Measurements from ENCODE around the gene FRY. TPM values are rescaled to one million over a fixed set of nuclear protein-coding genes. Genes with fewer than 3 reads are reported as not detected.

FRY gene
- total RNA-seq, 2 donors from 2014 or later, result 1.9 to 6.9 TPM

DNA sequence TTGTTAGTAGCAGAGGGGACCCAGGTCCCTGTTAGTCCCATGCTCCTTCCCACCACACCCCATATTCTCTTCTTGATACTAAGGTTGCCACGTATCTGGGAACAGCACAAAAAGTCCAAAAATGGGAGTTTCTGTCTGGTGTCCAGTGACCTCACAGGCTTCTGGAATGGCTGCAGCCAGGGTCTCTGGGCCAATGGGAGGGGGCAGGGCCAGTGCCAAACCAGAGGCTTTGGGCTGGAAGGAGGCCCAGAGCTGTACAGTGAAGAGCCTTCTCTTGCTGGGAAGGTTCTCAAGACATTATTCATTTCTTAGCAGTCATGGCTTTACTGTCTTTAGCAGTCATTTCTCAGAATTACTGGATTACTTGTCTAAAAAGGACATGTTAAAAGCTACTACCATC, 119.2 kb downstream of the FRY start:
- no peak overlapping the region for H3K27ac Mint-ChIP-seq
- DNase-seq (ENCODE audit: low spot score in 2 of 2) (no peak), ATAC-seq (no peak)
- H3K36me3 Mint-ChIP-seq, result no peaks in the 10 kb centered on the region
- H3K9me3 Mint-ChIP-seq, result no peaks in the 10 kb centered on the region

DNA sequence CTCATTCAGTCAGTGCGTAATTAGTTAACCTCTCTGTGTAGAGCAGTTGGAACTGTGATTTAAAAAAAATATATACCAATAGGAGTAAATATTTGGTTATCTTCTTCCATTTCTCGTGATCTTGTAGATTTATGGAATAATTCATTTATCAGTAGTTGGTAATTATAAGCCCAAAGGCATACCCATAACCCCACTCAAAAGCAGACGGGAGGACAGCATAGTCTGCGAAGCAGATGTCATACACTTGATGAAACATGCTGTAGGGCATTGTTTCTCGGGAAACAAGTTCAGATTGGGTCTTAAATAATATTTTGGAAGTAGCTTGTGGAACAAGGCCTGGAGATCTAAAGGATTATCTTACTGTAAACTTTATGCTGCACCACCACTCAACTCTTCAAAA, 119.7 kb downstream of the FRY start:
- ATAC-seq, result no peak
- no peaks in the 10 kb centered on the region for H3K9me3 Mint-ChIP-seq
- no peak for DNase-seq (ENCODE audit: low spot score in 2 of 2)
- no peak overlapping the region for H3K27ac Mint-ChIP-seq
- no peaks in the 10 kb centered on the region for H3K36me3 Mint-ChIP-seq

DNA sequence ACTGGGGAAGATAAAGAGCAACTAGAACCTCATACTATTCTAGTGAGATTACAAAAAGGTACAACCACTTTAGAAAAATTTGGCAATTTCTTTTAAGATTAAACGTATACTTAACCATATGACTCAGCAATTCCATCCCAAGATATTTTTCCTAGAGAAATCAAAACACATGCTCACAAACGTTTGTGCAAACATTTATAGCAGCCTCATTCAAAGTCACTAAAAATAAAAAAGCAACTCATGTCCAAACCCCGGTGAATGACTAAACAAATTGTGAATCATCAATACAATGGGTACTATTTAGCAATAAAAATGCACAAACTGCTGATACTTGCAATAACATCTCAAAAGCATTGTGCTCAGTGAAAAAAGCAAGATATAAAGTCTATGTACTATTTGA, 121.5 kb downstream of the FRY start:
- DNase-seq (ENCODE audit: low spot score in 2 of 2) (no peak), ATAC-seq (no peak)
- H3K36me3 Mint-ChIP-seq, result no peaks in the 10 kb centered on the region
- no peak overlapping the region for H3K27ac Mint-ChIP-seq
- H3K9me3 Mint-ChIP-seq, result no peaks in the 10 kb centered on the region

DNA sequence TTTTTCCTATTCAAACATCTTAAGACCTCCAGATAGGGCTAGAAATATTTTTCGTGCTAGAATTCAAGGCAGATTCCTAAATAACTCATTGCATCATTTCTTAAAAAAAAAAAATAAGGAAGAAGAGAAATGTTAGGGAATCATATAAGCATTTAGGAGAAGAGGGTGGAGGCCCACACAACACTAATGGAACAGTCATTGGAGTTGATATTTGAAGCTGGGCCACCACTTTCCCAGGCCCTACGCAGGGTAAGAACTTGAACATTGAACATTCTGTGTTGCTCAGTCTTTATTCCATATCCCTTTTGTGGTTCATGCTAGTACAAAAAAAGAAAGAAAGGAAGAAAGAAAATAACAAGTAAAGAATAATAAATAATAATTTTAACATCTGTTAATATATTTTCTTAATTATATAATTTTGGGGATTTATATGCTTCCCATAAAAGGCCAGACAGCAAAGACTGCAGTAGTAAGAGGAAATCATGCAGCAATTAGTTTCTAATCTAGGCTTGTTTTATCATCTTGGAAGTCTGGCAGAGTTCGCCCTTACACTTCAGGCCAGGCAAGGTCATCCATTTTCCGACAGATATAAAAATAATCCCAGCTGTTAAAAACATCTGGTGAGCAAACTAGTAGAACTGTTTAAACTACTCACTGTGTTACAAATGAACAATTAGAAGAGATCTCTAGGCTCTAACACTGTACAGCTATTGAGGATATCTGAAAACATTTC, 127.7 kb downstream of the FRY start:
- no peaks in the 10 kb centered on the region for H3K36me3 Mint-ChIP-seq

DNA sequence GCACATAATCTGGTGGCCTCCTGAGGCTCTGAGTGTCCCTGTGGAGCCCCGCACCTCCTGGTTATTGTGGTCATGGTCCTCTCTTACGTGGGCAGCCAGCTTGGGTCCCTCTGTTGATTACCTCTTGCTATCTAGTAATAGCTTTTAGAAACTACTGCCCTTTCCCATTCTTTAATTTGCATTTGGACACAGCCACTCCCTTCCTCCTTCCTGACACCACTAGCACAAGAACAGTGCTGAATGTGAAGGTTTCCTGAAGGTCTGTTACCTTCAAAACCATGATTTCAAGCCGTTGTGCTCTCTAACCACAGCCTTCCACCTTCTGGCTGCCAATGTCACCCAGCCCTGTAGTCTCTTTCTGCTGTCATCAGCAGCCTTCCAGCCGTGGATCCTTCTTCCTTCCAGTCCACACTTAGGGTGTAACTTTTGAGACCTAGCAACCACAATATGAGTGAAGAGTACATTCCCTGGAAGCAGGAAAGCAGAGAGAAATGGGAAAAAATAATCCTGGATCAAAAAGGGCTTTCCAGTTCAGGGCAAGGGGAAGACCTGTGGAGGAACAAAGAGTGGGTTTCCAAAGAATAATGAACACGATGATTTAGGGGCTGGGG, 130.9 kb downstream of the FRY start:
- DNase-seq (ENCODE audit: low spot score in 2 of 2) (no peak), ATAC-seq (no peak)
- Mint-ChIP-seq H3K36me3 (no peaks in the 10 kb centered on the region), H3K27ac (peak overlapping the region in 1 of 2 donors; percentile 46), H3K9me3 (no peaks in the 10 kb centered on the region)

More for the DNA sequence above, 127.7 kb downstream of the FRY start:
- no peak for DNase-seq (ENCODE audit: low spot score in 2 of 2)
- no peak for ATAC-seq
- Mint-ChIP-seq H3K27ac (no peak overlapping the region), H3K9me3 (no peaks in the 10 kb centered on the region)

DNA sequence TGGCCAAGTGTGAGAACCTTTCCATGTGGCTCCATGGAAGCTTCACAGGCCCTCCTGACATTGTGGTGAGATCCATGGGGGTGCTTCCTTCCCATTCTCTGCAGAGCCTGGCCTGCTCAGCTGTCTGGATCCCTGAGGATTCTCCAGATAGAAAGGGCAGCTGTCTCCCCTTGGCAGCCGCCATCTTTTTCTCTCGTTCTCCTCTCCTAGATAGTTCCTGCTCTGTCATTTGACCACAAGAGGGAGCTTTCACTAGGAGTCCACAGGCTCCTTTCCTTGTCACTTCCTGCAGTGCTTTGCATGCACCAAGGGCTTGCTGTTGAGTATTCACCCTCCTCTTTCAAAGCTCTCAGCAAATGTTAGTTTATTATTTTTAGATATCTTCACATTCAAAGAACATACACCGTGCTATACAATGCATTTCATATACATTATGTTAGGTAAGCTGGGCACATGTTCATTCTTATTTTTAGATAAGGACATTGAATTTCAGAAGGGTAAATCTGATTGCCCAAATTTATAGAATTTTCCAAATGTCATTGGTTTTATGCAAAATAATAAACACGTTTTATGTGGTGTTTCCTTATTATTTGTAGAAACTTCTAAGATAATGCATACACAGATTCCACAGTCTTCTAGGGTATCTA, 133.2 kb downstream of the FRY start:
- DNase-seq (ENCODE audit: low spot score in 2 of 2), result peak in 1 of 2 donors; percentile 22
- Mint-ChIP-seq H3K36me3 (no peaks in the 10 kb centered on the region), H3K27ac (no peak overlapping the region), H3K9me3 (no peaks in the 10 kb centered on the region)
- peak; percentile 74 to 76 for ATAC-seq

DNA sequence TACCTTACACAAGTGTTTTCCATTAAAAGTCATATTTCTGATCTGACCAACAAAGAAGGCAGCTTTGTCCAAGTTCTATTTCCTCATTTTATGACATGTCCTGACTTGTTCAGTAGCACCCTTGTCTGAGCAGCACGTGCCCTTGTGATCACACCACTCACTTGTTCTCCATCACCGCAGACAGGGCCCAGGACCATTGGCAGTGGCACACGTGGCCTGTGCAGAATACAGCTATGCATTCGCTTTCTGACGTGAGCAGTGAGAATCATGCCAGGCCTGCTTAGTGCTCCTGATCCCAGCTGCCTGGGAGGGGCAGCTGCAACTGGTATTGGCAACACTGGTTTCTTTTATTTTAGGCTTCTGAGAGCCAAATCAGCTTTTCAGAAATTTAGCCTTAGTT, 134.2 kb downstream of the FRY start:
- H3K9me3 Mint-ChIP-seq, result no peaks in the 10 kb centered on the region
- H3K27ac Mint-ChIP-seq, result peak overlapping the region in 1 of 2 donors; percentile 47
- H3K36me3 Mint-ChIP-seq, result no peaks in the 10 kb centered on the region
- DNase-seq (ENCODE audit: low spot score in 2 of 2) (no peak), ATAC-seq (no peak)

DNA sequence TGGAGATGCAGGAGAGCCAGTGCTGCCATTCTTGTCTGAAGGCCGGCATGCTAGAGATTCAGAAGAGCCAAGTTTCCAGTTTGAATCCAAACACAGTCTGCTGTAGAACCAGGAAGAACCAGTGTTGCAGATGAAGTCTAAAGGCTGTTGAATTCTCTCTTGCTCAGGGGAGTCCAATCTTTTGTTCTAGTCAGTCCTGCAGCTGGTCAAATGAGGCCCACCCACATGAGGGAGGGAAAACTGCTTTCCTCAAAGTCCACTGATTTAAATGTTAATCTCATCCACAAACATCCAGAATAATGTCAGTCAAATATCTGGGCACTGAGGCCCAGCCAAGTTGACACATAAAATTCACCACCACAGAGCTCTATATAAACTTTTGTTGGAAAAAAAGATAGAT, 136.6 kb downstream of the FRY start:
- H3K27ac Mint-ChIP-seq, result no peak overlapping the region
- ATAC-seq (no peak), DNase-seq (ENCODE audit: low spot score in 2 of 2) (no peak)

DNA sequence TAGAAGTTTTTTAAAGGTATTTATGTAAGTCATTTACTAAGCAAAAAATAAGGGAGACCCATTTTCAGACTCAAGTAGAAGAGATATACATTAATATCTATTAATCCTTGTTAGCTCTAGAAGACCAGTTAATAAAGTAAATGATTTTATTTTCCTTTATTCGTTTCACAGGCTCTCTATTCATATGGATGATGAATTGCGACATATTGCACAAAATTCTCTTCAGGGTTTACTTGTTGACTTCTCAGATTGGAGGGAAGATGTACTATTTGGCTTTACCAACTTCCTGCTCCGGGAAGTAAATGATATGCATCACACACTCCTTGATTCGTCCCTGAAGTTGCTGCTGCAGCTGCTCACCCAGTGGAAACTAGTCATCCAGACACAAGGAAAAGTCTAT, 139.3 kb downstream of the FRY start:
- H3K9me3 Mint-ChIP-seq, result no peaks in the 10 kb centered on the region
- H3K27ac Mint-ChIP-seq, result no peak overlapping the region
- H3K36me3 Mint-ChIP-seq, result no peaks in the 10 kb centered on the region
- ATAC-seq (no peak), DNase-seq (ENCODE audit: low spot score in 2 of 2) (no peak)

More for the DNA sequence above, 136.6 kb downstream of the FRY start:
- Mint-ChIP-seq H3K9me3 (no peaks in the 10 kb centered on the region), H3K36me3 (no peaks in the 10 kb centered on the region)

DNA sequence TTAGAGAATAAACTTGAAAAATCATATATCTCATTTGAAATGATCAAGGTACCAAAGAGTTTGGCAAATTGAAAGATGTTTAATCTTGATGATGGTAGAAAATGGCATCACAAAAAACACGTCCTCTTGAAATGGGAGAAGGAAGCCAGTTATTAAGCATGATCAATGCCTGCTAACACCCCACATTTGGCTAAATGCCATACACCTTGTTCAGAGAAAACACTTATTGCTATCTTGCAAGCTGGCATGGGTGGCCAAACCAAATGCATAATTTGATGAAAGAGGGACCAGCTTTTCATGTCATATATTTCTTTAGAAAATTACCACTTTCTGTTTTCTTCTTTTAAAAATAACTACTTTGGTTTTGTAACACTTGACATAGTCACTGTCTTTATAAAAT, 142.3 kb downstream of the FRY start:
- no peak for ATAC-seq
- no peak overlapping the region for H3K27ac Mint-ChIP-seq

DNA sequence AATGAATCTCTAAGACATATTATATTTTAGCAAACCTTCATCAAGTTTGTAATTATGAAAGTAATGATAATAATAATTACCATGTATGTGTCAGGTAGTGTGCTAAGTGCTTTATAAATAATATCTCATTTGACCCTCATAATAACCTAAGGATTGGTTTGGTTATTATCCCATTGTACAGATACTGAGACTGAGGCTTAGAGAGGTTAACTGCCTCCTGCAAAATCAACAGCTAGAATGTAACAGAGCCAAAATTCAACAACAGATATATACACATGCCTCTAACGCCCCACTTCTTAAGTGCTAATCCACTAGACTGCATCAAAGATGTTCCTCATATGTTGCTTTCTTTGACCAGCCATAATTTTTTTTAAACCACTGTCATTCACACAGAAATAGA, 142.8 kb downstream of the FRY start:
- ATAC-seq, result no peak
- no peaks in the 10 kb centered on the region for H3K36me3 Mint-ChIP-seq
- no peaks in the 10 kb centered on the region for H3K9me3 Mint-ChIP-seq
- no peak for DNase-seq (ENCODE audit: low spot score in 2 of 2)
- no peak overlapping the region for H3K27ac Mint-ChIP-seq

More for the DNA sequence above, 142.3 kb downstream of the FRY start:
- DNase-seq (ENCODE audit: low spot score in 2 of 2), result no peak
- H3K9me3 Mint-ChIP-seq, result no peaks in the 10 kb centered on the region
- no peaks in the 10 kb centered on the region for H3K36me3 Mint-ChIP-seq

DNA sequence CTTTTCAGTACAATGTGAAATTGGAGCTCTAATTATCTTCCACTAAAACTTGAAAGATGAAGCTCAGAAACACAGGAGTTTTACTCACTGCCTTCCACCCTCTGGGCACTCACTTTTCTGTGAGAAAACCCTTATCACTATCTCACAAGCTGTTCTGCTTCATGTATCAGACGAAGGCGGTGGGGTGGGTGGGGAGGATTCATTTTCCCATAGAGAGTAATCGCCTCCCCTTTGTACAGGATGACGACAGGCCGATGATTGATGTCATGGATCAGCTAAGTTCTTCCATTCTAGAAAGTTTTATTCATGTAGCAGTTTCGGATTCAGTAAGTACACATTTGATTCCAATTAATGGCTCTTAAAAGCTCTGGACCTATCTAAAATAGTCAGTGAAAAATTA, 143.7 kb downstream of the FRY start:
- ATAC-seq, result no peak
- no peaks in the 10 kb centered on the region for H3K36me3 Mint-ChIP-seq
- DNase-seq (ENCODE audit: low spot score in 2 of 2), result no peak
- no peaks in the 10 kb centered on the region for H3K9me3 Mint-ChIP-seq
- H3K27ac Mint-ChIP-seq, result no peak overlapping the region

DNA sequence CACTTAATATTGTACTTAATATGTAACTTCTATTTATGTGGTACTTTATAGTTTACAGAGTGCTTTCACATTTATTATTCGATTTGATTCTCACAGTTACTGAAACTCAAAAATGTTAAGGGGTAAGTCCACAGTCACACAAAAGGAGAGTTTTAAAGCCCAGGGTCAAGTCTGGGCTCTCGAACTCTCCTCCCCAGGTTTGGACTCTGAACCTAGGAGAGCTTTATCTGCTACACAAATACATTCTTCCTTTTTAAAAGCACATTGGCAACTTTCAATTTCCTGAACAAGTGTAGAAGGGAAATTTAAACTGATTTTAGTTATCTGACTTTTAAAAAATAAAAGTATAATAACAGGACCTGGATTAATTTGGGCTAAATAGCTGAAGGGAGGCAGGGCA, 144.4 kb downstream of the FRY start:
- no peaks in the 10 kb centered on the region for H3K36me3 Mint-ChIP-seq
- no peak overlapping the region for H3K27ac Mint-ChIP-seq
- no peaks in the 10 kb centered on the region for H3K9me3 Mint-ChIP-seq
- DNase-seq (ENCODE audit: low spot score in 2 of 2) (no peak), ATAC-seq (no peak)

DNA sequence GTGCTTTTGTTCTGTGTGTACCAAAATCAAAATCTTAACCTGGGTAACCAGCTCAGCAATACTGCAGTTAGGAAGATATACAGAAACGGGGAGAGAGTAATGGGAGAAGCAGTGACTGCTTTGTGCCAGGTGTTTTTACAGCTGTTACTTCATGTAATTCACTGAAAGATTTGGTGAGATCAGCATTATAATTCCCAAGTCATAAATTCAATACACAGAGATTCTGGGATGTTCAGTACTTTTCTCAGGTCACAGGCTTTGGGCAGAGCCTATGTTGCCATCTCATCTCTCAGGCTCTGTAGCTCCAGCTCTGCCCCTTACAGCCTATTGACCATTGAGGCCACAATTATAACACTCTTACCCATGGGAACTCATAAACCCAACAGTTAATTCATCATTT, 145.1 kb downstream of the FRY start:
- DNase-seq (ENCODE audit: low spot score in 2 of 2) (no peak), ATAC-seq (no peak)
- no peaks in the 10 kb centered on the region for H3K9me3 Mint-ChIP-seq
- H3K27ac Mint-ChIP-seq, result no peak overlapping the region
- no peaks in the 10 kb centered on the region for H3K36me3 Mint-ChIP-seq

DNA sequence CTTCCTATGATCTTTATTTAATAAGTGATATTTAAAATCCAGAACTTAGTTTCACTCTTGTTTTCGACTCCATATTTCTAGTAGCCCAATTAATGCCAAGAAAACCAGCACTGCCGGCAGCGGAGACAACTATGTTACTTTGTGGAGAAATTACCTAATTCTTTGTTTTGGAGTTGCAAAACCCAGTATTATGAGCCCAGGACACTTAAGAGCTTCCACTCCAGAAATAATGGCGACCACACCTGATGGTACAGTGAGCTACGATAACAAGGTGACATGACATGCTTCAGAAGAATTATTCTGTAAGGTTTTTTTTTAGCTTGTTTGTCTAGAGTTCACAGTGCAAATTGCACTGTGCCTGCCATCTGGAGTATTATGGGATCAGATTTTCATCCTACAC, 147.2 kb downstream of the FRY start:
- ATAC-seq, result no peak

DNA sequence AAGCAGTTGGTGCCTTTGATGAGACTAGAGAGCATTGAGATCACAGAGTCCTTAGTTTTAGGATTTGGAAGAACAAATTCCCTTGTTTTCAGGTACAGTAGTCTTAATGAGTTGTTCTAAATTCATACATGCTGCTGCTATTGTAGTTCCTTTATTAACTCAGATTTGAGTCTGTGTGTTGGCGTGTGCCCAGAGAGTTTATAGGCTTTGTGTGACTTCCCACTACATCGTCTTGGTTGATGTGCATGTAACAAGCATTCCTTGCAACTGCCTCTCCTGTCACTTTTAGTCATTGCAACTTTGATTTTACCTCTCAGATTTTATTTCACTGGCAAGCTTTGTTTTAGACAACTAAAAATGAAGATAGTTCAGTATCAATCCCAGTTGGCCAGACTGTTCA, 148.1 kb downstream of the FRY start:
- H3K9me3 Mint-ChIP-seq, result no peaks in the 10 kb centered on the region
- no peak for ATAC-seq
- DNase-seq (ENCODE audit: low spot score in 2 of 2), result no peak
- no peak overlapping the region for H3K27ac Mint-ChIP-seq
- H3K36me3 Mint-ChIP-seq, result no peaks in the 10 kb centered on the region

More for the DNA sequence above, 147.2 kb downstream of the FRY start:
- no peak for DNase-seq (ENCODE audit: low spot score in 2 of 2)
- H3K9me3 Mint-ChIP-seq, result no peaks in the 10 kb centered on the region
- no peaks in the 10 kb centered on the region for H3K36me3 Mint-ChIP-seq
- H3K27ac Mint-ChIP-seq, result no peak overlapping the region

DNA sequence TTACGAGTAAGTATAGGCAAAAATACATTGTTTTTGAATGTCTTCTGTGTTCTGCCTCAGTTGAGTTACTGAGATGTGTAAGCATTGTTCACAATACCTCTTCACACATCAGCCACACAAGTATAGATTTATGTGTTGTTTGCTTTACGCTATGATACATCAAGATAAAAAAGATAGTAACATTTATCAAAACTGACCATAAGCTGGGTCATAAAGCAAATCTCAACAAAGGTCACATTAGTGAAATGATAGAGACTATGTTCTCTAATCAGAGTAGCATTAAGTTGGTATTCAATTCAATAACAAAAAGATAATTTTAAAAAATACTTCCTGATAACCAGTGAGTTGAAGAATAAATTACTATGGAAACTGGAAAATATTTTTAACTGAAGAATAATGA, 156.1 kb downstream of the FRY start:
- ATAC-seq (no peak), DNase-seq (ENCODE audit: low spot score in 2 of 2) (no peak)
- Mint-ChIP-seq H3K9me3 (no peaks in the 10 kb centered on the region), H3K27ac (no peak overlapping the region), H3K36me3 (no peaks in the 10 kb centered on the region)
